Hematopoietic multipotent progenitor cell treated with erythropoietin and hydrocortisone succinate and interleukin-3 and kit ligand, for 17 days (in vitro differentiated cells): ENCODE data around the gene RUNX1.

Experiments used
- DNase-seq: peaks from one replicate; pipeline ENCODE4 v3.0.0-alpha.2; 2015; ENCODE audit warnings: low spot score

The RUNX1 gene

DNA sequence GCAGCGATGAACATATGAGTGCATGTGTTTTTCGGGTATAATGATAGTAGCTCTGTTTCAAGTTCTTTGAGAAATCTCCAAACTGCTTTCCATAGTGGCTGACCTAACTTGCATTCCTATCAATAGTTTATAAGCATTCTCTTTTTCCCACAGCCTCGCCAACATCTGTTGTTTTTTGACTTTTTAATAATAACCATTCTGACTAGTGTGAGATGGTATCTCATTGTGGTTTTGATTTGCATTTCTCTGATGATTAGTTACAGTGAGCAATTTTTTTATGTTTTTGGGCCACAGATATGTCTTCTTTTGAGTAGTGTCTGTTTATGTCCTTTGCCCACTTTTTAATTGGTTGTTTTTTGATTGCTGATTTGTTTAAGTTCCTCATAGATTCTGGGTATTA, 10.6 kb upstream of the RUNX1 start:
- DNase-seq = no peak

DNA sequence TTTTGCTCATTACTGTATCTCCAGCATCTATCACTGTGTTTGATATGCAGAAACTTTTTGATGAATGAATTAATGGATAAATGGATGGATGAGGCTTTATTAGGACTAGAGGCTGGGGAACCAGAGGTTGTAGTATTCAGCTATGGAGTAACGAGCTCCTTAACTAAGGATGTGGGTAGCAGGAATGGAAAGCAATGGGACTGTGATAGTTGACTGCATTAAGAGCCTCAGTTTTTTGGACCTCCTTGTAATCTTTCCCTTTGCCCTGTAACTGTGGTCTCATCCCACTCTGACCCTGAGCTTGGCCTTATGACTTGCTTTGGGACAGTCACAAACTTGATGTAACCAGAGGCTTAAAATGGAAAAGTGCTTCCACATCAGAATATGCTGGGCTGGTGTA, 9.0 kb upstream of the RUNX1 start:
- no peak for DNase-seq

DNA sequence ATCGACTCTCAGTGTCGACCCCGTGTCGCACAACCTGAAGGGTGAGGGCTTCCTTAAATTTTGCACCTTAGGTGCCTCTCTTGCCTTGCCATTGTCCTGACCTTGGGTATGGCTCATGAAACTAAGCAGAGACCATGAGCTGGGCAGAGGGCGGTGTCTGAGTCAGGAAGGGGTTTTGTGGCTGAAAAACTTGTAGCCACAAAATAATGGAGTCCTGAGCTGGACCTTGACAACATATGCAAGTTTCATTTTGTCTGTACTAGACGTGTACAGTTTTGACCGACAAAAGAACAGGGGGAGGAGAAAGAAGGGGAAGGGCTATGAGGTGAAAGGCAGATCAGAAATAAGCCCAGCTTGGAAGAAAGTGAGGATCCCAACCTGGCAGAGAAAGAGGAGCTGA, 8.3 kb upstream of the RUNX1 start:
- no peak for DNase-seq

DNA sequence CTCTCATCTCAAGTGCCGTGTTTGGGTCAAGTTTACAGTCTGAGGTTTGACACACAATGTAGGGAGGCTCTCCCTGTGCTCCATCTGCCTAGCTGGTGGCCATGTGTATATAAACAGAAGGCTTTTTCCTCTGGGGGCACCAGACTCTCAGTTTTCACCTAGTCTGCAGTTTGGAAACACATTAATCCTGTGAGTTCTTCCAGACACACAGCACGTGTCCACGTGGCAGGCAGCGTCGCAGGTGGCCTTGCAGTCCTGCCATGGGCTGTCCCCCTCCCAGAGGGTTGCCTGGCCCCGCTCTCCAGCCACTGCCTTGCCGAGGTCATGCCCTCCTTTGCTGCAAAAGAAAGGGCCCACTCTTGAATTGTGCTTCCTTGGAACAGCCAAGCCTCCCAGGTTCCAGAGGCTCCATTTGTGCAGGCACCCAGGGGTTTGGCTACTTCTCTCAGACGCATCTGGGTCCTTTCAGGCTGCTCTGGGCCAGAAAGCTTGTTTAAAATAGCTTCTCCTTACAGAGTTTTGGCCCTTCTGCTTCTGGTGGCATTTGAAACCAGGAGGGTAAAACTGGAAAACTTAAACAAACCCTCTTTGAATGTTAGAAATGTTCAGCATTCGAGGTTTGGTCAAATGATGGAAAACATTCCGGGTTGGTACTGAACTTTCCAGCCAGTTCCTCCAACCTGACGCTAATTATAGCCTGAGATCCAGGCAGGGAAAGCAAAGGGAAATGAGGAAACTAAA, 4.4 kb upstream of the RUNX1 start:
- DNase-seq = no peak

DNA sequence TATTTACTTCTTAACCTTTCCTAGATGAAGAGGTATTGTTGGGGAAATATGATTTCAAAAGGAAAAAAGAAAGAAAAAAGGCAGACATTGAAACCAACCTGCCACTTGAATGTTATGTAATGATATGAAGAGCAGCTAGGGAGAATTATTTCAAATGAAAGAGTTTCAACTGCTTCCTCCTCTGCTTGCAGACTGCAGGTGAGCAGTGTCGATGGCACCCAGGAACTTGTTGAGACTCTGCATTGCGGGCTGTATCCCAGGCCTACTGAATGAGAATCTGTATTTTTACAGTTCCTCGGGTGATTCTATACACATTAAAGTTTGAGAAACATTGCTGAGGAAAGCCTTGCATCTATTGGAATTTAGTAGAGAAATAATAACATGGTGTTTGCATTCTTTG, 3.7 kb upstream of the RUNX1 start:
- no peak for DNase-seq

DNA sequence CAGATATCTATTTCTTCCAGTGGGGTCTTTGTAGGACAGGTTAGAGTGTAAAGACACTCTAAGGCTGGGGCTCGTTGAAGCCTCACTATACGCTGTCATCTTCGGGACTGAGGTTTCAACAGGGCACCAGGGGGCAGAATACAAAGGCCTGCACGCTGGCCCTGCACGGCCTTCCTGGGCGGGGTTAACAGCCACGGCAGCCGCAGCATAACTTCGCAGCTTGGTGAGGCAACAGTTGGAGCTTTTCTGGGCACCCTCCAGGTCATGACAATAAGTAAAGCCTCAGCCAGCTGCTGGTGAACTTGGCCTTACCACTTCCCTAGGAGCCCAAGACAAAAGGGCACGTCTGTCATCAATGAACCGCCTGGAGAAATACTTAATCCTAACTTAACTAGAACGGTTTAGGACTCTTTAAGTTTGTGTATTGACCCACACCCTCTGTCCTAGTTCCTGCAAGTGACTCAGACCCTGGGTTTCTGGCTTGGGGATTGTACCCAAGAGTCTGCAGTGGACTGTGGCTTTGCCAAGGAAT, 2.3 kb upstream of the RUNX1 start:
- peak; percentile 70 for DNase-seq

DNA sequence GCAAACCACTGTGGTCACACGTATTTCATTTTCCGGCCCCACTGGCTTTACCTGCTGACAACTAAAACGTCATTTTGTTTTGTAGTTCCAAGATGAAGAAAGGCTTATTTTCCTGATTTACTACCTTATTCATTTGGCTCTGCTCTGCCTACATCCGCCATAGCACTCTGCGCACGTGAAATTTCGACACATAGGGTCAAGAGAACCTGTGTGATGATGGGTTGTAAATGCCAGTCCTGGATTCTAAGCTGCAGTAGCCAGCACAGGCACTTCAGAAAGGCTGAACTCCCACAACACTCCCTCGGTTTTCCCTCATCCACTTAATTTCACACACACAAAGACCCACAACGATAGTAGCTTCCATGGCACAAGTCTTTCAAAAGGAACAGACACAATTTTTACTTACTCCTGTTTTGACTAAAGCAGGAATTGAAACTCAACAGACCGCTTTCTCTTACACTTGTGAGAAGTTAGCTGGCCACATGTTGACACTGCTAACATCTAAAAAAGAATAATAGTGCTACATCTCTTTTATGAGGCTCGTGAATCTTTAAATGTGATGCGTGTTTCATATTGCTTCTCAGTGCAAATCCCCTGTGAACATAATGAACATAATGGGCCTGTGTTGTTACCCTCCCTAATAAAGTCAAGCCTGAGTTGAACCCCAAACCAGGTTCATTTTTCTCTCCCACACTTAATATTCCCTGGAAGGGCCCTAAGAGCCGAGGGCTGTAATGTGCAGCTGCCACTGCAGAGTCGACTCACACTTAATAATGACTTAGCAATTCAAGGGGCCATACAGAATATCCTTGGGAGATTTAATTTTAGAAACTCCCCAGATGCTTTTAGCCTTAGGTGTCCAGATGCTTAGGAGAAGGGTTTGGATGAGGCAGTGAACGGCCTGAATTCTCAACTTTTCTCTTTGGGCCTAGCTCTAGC, 1.5 kb upstream of the RUNX1 start:
- no peak for DNase-seq

DNA sequence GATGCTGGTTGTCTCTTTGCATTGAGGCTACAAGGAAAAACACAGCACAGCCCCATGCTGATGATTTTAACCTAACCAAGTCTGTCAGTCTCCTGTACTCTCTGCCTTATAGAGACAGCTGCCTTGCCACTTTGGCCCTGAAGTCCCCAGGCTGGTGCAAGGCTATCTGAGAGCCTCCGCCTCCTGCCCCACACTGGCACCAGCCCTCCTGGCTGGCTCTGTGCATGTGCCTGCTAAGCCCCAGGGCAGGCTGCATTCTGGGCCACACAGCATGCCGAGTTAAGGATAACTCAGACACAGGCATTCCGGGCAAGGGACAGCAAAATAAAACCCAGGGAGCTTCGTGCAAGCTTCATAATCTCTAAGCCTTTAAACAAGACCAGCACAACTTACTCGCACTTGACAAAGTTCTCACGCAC, 910 bp downstream of the RUNX1 start:
- DNase-seq = peak; percentile 45

DNA sequence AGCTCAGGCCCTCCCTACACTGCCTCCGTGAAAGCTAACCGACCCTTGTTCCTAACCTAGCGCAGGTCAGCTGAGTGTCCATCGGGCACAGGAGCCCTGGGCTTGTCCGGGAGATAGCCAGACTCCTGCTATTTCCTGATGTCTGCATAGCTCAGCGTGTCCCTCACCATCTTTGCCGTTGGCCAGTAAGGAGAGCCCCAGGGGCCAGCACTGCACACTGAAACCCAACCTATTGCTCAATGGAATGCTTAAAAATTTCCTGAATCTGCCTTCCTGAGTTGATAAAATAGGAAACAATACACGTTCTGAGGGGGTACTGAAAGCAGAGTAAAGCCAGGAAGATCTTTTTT, 2.2 kb downstream of the RUNX1 start:
- DNase-seq = no peak

DNA sequence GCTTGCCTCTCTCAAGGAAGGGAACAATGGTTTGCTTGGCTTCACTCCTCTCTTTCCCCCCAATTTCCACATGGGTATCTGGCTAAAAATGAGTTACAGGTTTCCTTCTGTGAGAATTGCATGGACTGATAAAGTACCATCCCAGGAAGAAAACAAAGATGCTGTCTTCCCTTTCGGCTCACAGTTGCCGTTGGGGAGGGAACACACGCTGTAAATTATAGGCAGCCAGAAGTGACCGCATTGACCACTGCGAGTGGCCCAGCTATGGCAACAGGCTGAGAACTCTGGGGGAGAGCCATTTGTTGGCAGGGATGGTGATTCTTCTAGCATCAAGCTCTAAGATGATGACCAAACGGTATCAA, 2.9 kb downstream of the RUNX1 start:
- DNase-seq = no peak

DNA sequence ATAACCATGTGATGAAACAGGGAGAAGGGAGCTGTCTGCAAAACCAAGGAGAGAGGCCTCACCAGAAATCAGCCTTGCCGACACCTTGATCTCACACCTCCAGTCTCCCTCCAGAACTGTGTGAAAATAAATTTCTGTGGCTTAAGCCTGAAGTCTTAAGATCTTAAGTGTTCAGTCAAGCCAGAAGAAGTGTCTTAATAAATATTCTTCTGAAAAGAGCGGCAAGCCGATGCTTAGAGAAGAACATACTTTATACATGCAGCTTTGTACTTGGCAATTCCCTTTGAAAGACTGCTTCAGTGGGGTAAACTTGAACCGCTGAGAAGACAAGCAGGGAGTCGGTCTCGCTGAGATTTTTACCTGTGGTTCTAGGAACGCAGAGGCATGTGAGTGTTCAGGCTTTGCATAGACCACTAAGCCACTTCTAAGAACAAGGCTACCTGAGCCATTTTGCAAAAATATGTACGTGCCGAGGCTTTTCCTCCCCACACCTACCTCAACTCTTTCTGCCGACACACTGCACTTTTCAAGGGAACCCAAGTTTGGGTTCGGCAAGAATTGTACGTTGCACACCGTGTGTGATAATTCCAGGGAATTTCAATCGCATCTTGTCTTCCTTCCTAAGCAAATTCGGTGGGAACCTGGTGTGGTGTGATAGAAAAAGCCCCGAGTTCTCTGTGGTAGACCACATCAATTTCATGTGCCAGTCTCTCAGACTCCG, 3.4 kb downstream of the RUNX1 start:
- no peak for DNase-seq

DNA sequence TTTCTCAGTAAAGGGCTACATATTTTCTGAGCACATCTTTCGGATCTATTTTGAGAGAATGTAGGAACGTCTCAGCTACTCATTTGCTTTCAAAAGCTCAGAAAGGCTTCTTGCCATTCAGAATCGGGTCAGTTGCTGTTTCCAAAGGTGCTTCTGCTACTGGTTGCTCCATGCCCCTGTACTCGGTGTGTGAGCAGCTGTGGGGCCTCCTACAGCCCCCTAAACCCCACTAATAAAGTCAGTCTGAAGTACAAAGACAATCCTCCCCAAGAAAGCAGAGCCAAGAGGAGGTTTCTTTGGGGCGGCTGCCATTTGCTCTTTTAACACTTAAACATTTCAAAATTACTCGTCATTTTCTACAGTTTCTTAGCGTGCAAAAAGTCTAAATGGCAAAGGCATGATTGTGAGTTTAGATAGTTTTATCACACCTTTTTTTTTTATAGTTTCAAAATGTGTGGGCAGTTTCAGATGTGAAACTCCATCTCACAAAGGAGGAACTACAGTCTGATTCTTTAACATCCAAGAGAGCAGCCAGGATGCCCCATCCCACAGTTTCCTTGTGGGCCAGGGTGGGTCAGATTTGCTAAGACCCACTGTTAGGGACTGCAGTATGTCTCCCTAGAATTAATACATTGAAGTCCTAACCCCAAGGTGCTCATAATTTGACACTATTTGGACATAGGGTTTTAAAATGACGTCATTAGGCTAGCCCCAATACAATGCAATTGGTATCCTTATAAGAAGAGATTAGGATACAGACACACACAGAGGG, 4.1 kb downstream of the RUNX1 start:
- no peak for DNase-seq

DNA sequence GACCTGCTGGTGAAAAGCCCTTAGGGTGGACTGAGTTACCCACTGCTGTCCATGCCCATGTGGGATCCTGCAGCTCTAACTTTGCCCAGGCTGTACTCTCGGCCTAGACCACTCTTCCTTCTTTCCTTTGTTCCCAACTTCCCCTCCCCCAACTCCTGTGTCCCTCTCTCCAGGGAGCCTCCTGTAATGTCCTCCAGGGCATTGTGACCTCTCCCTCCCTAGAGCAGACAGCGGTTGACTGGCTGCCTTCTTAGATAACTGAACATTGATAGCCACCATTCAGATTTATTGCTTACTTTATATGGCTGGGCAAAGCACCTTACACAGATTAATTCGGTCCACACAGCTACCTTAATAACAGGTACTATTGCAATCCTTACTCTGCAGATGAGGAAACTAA, 5.0 kb downstream of the RUNX1 start:
- no peak for DNase-seq

DNA sequence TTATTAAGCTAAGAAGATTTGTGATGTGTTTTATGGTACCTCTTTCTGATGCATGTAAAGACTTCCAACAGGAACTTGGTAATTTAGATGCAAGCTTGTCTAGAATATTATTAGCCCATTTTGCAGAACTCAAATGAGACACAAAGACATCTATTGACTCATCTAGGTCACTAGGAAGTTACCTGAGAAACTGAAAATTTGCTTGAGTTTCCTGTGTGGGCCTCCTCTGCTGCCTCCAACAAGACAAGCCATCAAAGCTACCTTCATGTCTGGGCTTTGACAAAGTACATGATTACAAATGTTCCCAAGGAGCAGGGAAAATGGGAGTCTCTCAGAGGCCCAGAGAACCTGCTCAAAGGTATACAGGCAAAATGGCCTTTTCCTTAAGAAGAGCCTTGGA, 5.6 kb downstream of the RUNX1 start:
- no peak for DNase-seq

DNA sequence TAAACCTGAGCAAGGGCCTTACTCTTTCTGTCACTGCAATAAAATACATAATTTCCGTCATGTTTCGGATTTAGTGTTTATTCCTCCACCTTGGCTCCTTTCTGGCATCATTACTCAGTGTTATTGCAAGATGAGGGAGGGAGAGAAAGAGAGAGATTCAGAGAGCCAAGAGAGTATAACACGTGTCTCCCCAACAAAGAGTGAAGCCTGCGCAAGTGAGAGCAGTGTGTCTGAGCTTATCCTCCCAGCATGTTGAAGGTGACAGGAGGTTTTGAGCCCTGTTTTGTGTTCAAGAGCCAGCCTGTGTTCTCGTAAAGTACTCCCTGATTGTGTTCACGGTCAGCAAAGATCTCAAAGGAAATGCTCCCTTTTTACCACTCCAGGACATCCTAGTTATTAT, 6.3 kb downstream of the RUNX1 start:
- DNase-seq = no peak

DNA sequence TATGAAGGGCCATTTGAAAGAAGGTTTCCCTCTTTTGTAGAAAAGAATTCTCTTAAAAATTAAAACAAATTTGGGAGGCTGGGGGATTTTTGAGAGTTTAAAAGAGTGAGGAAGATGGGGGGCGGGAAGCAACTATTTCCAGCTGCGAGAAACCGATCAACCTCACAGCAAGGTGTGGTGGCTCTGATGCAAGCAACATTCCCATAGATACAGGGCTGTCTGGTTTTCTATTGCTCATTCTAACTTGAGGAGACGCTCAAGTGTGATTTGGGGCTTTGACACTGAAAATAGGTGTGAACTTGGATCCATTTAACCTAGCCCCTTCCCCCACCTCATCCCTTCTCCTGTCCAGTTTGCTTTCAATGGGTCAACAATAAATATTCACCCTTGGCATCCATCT, 7.2 kb downstream of the RUNX1 start:
- no peak for DNase-seq

DNA sequence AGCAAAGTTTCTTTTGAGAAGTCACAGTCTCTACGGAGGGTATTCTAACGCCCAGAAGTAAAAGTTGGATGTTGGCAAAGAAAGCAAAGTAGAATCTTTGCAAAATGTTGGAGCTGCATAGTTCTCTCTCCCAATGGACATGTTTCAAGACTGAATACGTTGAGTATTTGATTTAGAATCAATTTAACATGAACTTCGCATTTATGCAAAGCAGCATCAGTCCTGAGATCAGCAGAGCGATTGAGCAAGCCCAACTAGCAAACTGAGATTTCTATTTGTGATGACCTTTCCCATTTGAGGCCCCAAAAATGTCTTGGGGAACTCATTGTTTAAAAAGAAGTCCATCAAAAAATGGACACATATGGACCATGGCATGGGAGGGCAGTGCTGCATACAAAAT, 8.0 kb downstream of the RUNX1 start:
- no peak for DNase-seq

DNA sequence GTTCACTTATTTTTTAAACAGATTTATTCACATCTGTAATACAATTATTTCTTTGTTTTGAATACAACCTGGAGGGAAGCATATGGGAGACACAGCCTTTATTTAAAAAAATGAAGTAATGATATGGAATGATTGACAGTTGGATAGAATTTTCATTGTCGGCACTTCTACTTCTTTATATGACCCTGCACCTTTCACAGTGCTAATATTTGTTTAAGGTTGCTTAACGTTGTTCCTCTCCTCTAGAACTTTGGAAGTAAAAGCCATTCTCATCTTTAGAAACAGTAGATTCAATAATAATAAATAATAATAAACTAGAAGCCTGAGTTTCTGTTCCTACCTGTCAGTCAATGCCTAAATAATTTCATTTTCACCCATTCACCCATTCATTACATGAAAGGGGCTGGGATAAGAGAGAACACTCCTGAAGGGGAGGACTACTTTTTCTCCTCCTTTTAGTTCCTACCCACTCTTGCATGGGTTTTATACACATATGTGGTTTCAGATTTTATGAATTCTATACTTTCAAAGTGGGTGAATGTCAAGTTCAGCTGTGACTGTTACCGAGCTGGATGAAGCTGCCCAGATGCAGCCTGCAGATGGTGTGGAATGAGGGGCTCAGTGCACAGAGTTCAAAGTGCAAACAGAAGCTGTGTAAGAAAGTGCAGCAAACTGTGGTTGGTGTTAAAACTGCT, 9.4 kb downstream of the RUNX1 start:
- no peak for DNase-seq

DNA sequence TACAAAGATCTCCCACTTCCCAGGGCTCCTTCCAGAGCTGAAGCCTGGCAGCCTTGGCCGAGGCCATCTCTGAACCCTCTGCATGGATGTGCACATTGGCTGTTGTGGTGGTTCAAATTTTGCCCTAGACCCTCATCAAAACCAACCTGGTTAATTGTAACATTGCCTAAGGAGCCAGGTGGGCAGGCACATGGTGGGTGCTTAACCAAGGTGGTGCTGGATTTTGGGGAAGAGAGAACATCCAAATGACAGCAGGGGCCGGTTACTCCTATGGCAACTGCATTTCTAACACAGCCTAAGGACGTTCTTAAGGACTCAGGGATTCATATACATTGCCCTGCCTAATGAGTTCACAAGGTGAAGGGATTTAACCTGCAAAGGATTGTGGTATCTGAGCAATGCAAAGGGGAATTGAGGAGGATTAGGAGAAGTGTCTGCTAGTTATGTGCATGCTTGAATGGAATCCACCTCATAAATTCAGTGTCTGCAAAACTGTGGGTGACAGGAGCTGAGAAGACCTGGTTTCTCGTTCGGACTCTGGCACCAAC, 10.3 kb downstream of the RUNX1 start:
- no peak for DNase-seq

DNA sequence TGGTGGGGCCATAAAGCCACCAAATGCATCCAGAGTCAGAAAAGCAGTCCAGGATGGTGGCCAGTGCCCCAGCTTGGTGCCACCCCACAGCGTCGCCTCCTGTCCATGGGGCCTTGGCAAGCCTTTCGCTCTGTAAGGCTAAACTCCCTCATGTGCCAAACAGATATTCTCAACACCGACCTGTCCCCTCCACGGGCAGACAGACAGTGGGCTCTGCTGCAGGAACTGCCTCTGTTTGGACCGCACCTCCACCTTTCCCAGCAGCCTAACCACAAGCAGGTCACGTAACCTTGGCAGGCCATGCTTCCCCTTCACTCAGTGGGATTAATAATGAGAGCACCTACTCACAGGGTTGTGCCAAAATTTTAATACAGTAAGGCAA, 11.7 kb downstream of the RUNX1 start:
- DNase-seq = no peak
